HG03342 (cell line): ENCODE measurements around the gene GLP1R.

Source experiments
- ATAC-seq: cut with Tn5 transposase; IDR thresholded peaks from one replicate; pipeline ENCODE4 v1.9.1; 2021; ENCODE audit warnings: mild to moderate bottlenecking, moderate library complexity; ENCODE audit not compliant: unreplicated experiment

The GLP1R gene

GRCh38 chr6:39061588-39061987 lies 13.0 kb downstream of the GLP1R start:
- no peak for ATAC-seq

GRCh38 chr6:39062014-39062740 lies 13.6 kb downstream of the GLP1R start:
- ATAC-seq: no peak

DNA sequence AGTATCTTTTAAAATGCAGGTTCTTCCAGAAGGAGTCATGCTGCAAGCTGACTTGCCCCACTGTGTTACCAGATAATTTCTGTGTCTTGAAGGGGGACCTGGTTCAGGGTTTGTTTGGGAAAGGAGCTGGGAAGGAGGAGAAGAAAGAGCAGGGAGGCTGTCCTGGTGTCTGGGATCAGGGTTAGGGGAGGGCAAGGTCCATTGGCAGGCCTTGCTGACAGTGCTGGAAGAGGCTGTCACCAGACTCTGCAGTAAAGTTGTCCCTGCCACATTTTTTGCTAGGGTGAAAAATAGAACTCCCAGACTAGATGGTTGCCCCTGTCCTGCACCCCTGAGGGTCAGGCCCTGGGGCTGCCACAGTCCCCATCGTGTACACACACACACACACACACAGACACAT lies 14.9 kb downstream of the GLP1R start:
- no peak for ATAC-seq

GRCh38 chr6:39065561-39065960 lies 17.0 kb downstream of the GLP1R start:
- no peak for ATAC-seq

GRCh38 chr6:39068391-39068790 lies 19.8 kb downstream of the GLP1R start:
- ATAC-seq: no peak

- ATAC-seq: no peak
These were observed 24.2 kb downstream of the GLP1R start for GRCh38 chr6:39072830-39073229.

- no peak for ATAC-seq
These were observed 25.1 kb downstream of the GLP1R start for GRCh38 chr6:39073471-39074355.

GRCh38 chr6:39074486-39074885 lies 25.9 kb downstream of the GLP1R start:
- ATAC-seq: no peak

- ATAC-seq: no peak
These were observed 26.6 kb downstream of the GLP1R start for GRCh38 chr6:39075010-39075686.

GRCh38 chr6:39075807-39076622 lies 27.4 kb downstream of the GLP1R start:
- ATAC-seq: no peak

- ATAC-seq: no peak
These were observed 28.3 kb downstream of the GLP1R start for GRCh38 chr6:39076623-39077535.

GRCh38 chr6:39077882-39078594 lies 29.5 kb downstream of the GLP1R start:
- no peak for ATAC-seq

- ATAC-seq: no peak
These were observed 30.1 kb downstream of the GLP1R start for GRCh38 chr6:39078695-39079094.

DNA sequence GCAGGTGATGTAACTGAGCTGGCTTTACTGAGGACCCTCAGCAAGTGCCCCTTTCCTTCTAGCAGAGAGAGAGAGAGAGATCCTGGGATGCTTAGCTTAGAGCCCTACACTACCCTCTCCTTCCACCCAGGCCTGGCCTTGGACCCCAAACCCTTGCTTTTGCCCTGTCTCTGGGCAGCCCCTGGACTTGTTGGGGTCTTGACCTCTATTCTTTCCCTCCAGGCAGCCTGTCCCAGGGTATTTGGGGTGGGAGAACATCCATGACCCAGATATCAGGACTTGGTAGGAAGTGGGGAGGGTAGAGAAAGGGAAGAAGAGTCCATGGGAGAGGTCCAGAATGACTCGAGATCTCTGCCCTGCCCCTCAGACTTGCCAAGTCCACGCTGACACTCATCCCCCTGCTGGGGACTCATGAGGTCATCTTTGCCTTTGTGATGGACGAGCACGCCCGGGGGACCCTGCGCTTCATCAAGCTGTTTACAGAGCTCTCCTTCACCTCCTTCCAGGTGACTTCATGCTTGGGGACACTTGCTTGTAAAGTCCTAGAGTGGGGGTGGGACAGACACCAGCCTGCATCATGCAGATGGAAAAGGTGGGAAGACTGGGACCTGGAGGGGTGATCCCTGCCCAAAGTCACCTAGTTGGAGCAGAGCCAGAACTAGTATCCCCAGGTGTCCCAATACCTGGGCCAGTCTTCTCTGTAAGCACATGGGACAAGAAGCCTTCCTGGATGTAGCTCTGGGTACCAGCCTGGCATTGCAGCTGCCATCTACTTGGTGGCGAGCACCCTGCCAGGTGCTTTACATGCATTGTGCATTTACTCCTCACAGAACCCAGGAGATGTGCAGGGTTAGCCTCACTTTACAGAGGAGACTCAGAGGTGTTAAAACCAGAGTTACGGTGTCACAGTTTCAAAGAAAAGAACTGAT lies 30.9 kb downstream of the GLP1R start:
- ATAC-seq: no peak

- no peak for ATAC-seq
These were observed 31.8 kb downstream of the GLP1R start for GRCh38 chr6:39080246-39080875.

GRCh38 chr6:39082310-39082709 lies 33.7 kb downstream of the GLP1R start:
- no peak for ATAC-seq

GRCh38 chr6:39083231-39083634 lies 34.7 kb downstream of the GLP1R start:
- no peak for ATAC-seq

DNA sequence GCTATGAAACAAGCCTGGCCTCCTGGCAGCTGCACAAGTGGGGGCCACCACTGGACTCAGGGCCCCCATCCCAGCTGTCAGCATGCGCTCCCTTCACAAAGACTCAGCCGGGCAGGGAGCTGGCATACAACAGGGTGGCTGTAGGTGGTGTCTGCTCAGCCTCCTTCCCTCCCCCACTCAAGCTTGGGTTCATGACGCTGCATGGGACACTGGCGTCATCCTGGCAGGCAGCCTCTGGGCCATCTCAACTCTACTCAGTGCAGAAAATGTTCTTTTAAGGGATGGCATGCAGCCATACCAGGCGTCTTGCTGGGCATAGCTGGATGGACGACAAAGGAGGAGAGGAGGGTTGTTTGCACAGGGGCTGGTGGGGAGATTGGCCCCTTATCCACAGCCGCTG lies 35.9 kb downstream of the GLP1R start:
- no peak for ATAC-seq
